Breast epithelium (tissue), 4 donors: ENCODE data around the gene PDZD8. TPM values are rescaled to one million over a fixed set of nuclear protein-coding genes. Genes with fewer than 3 reads are reported as not detected.

Source experiments
- DNase-seq, 2 donors: peaks; one replicate each; pipeline ENCODE4 v3.0.0-alpha.2; 2019; ENCODE audit warnings: low spot score in 2 of 2
- H3K27ac ChIP-seq, 2 donors: fragments of 200-600 bp; sonication (generic) in 1 of 2; one replicate each; pipeline ENCODE4 v1.5.1; 2016 to 2019; ENCODE audit warnings: mild to moderate bottlenecking in 1 of 2
- H3K27me3 ChIP-seq, 2 donors: fragments of 200-600 bp; sonication (generic) in 1 of 2; one replicate each; pipeline versions ENCODE4 v1.5.1 to v1.6.0; 2017 to 2019; ENCODE audit warnings: control low read depth in 1 of 2, mild to moderate bottlenecking in 1 of 2
- H3K36me3 ChIP-seq: fragments of 200-600 bp; one replicate; pipeline ENCODE4 v1.5.1; 2019
- H3K4me1 ChIP-seq, 2 donors: fragments of 200-600 bp; sonication (generic); one replicate each; pipeline ENCODE4 v1.5.1; 2016 to 2019; ENCODE audit warnings: control low read depth in 1 of 2
- H3K4me3 ChIP-seq, 3 donors: fragments of 200-600 bp; sonication (generic); 1 replicate in 2 of 3; 2 replicates in 1 of 3; pipeline ENCODE4 v1.5.1; 2016 to 2019; ENCODE audit warnings: mild to moderate bottlenecking in 3 of 3, moderate library complexity in 2 of 3
- H3K9me3 ChIP-seq, 2 donors: fragments of 200-600 bp; sonication (generic) in 1 of 2; one replicate each; pipeline ENCODE4 v1.5.1; 2016 to 2019; ENCODE audit warnings: control low read depth in 1 of 2
- CTCF ChIP-seq, 3 donors: fragments of 450-650 bp; IDR thresholded peaks; one replicate each; pipeline ENCODE4 v1.5.1; 2016 to 2017; ENCODE audit warnings: antibody characterized with exemption in 3 of 3, mild to moderate bottlenecking in 3 of 3, moderate library complexity in 3 of 3
- POLR2A ChIP-seq: fragments of 450-650 bp; IDR thresholded peaks from one replicate; pipeline ENCODE4 v1.6.1; 2016; ENCODE audit warnings: antibody characterized with exemption, mild to moderate bottlenecking, moderate library complexity
- POLR2AphosphoS5 ChIP-seq, 3 donors: sonication (generic); formaldehyde crosslinking; IDR thresholded peaks; one replicate each; pipeline ENCODE4 v1.6.1; 2017; ENCODE audit warnings: antibody characterized with exemption in 3 of 3
- intact Hi-C: fragments of 100-400 bp; cut with DNase I; formaldehyde crosslinking; loops from one replicate; pipeline ENCODE4 v1.15.1; 2023; ENCODE audit warnings: low total_unique reads
- total RNA-seq, 3 donors: library from RNA; depleted of rRNA; stranded (reverse); fragments of >200 nt; gene quantifications; one replicate each; pipeline ENCODE4 v1.1.0, GENCODE V29; 2016

Gene PDZD8
- total RNA-seq, 3 donors from 2014 or later: 27.5 to 51.2 (median 27.9) TPM

GRCh38 chr10:117339979-117340378, 35.3 kb downstream of the PDZD8 start:
- DNase-seq: no peak
- H3K4me1 ChIP-seq: no peaks in the 10 kb centered on the region
- H3K9me3 ChIP-seq: no peaks in the 10 kb centered on the region
- TF ChIP-seq POLR2A (no peak), CTCF (IDR thresholded peaks at IDR 0.05) (no peak), POLR2AphosphoS5 (IDR thresholded peaks at IDR 0.05) (no peak)
- no peaks in the 10 kb centered on the region for H3K36me3 ChIP-seq
- intact Hi-C loops: no loop called here
- no peaks in the 10 kb centered on the region for H3K27me3 ChIP-seq
- H3K4me3 ChIP-seq: no peak overlapping the region
- no peak overlapping the region for H3K27ac ChIP-seq

- no peak for TF ChIP-seq POLR2AphosphoS5 (IDR thresholded peaks at IDR 0.05)
- no peak for TF ChIP-seq POLR2A
- TF ChIP-seq CTCF (IDR thresholded peaks at IDR 0.05): no peak
- Histone ChIP-seq H3K4me1 (no peaks in the 10 kb centered on the region), H3K27ac (no peak overlapping the region), H3K27me3 (no peaks in the 10 kb centered on the region), H3K4me3 (no peak overlapping the region), H3K9me3 (no peaks in the 10 kb centered on the region), H3K36me3 (no peaks in the 10 kb centered on the region)
- no peak for DNase-seq
- intact Hi-C loops: no loop called here
Measured at GRCh38 chr10:117339578-117339977, 35.7 kb downstream of the PDZD8 start.

- intact Hi-C loops: no loop called here
- no peak for DNase-seq
- H3K4me1 ChIP-seq: no peaks in the 10 kb centered on the region
- H3K27ac ChIP-seq: no peak overlapping the region
- H3K4me3 ChIP-seq: no peak overlapping the region
- H3K36me3 ChIP-seq: no peaks in the 10 kb centered on the region
- TF ChIP-seq POLR2A (no peak), POLR2AphosphoS5 (IDR thresholded peaks at IDR 0.05) (no peak), CTCF (IDR thresholded peaks at IDR 0.05) (no peak)
- H3K9me3 ChIP-seq: no peaks in the 10 kb centered on the region
- no peaks in the 10 kb centered on the region for H3K27me3 ChIP-seq
Measured at GRCh38 chr10:117334926-117335325, 40.3 kb downstream of the PDZD8 start.

- Histone ChIP-seq H3K27me3 (no peaks in the 10 kb centered on the region), H3K4me3 (no peak overlapping the region), H3K27ac (no peak overlapping the region), H3K36me3 (no peaks in the 10 kb centered on the region), H3K9me3 (no peaks in the 10 kb centered on the region), H3K4me1 (no peaks in the 10 kb centered on the region)
- intact Hi-C loops: no loop called here
- TF ChIP-seq CTCF (IDR thresholded peaks at IDR 0.05) (no peak), POLR2AphosphoS5 (IDR thresholded peaks at IDR 0.05) (no peak), POLR2A (no peak)
- no peak for DNase-seq
Measured at GRCh38 chr10:117334066-117334465, 41.2 kb downstream of the PDZD8 start.

- intact Hi-C loops: no loop called here
- no peak for DNase-seq
Measured at GRCh38 chr10:117327262-117327661, 48.0 kb downstream of the PDZD8 start.

More at GRCh38 chr10:117327262-117327661, 48.0 kb downstream of the PDZD8 start:
- Histone ChIP-seq H3K27ac (no peak overlapping the region), H3K9me3 (no peaks in the 10 kb centered on the region), H3K4me3 (no peak overlapping the region), H3K27me3 (no peaks in the 10 kb centered on the region), H3K4me1 (no peaks in the 10 kb centered on the region), H3K36me3 (no peaks in the 10 kb centered on the region)
- TF ChIP-seq CTCF (IDR thresholded peaks at IDR 0.05) (no peak), POLR2AphosphoS5 (IDR thresholded peaks at IDR 0.05) (no peak), POLR2A (no peak)
